GM18868 (cell line): Measurements from ENCODE around the gene NACA.
A peak's percentile ranks its signal among the peaks of the same experiment; 100 is the strongest.
"Not testable (repeated sequence)": the region's sequence is repeated elsewhere in the genome, so short reads cannot be mapped to it uniquely, and the experiment has no call there.

Experiments
- ATAC-seq: cut with Tn5 transposase; IDR thresholded peaks from one replicate; pipeline ENCODE4 v1.9.1; 2021; ENCODE audit warnings: mild to moderate bottlenecking, moderate library complexity; ENCODE audit not compliant: unreplicated experiment

NACA gene

DNA sequence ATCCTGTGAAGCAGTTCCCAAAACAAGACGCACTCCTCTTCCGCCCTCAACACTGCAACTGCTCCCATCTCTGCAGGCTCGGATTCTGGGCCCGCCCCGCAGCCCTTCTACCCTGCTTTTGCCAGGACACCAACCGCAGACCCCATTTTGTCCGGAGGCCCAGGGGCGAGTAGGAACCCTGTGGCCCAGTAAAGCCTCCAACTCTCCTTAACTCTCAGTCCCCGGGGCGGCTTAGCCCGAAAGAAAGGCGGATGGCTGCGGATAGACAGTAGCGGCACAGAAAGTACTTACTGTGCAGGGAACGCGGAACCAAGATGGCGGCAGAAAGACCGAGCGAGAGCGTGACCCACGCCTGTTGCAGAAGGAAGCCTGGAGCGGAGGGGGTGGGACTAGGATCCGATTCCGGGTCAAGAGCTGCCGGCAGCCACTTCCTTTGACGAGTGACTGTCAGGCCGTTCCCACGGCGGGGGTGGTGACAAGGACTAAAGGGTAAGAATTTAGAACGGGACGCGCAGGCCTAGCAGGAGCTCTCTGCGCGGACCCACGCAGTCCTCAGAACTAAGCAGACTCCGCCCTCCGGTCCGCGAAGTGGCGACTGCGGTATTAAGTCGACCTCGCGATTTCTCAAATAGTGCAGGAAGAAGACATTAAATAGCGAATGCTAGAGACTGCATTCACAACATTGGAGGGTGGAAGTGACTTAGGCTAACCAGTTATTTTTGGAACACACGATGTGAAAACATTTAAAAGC lies at the start of gene NACA:
Gene NACA (minus strand): TSS at position 328 of the 751 bp plus-strand sequence. CDS start 778 bp downstream, outside the sequence.
- ATAC-seq = peak; percentile 93

DNA sequence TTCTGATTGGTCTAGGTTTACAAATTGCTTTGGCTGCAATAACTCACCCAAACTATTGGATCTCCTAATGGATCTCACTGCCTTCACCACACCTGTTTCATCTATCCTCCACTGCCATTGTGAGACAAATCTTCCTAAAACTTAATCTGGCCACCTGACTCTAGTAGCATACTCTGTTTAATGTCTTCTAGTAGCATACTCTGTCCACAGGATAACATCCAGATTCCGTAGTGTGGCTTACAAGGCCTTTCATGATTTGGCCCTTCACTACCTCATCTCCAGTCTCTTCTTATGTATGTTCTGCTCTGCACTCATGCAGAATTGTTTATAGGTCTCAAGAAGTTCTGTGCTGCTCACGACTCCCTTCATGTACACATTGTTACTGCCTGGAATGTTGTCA lies 48.0 kb upstream of the NACA start:
- ATAC-seq = no peak

DNA sequence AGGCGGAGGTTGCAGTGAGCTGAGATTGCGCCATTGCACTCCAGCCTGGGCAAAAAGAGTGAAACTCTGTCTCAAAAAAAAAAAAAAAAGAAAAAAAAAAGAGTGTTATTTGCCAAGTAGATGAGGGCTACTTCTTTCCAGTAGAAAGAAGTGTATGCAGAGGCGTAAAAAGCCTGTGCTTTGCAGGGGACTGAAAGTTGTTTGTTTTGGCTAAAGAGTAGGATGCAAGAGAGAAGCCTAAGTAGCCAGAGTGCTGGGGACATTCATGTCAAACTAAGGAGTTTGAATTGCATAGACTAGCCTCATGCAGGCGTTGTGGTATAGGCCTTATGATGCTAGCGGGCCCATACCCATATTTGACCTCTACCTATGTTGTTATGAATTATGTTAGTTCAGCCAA lies 47.5 kb upstream of the NACA start:
- no peak for ATAC-seq

DNA sequence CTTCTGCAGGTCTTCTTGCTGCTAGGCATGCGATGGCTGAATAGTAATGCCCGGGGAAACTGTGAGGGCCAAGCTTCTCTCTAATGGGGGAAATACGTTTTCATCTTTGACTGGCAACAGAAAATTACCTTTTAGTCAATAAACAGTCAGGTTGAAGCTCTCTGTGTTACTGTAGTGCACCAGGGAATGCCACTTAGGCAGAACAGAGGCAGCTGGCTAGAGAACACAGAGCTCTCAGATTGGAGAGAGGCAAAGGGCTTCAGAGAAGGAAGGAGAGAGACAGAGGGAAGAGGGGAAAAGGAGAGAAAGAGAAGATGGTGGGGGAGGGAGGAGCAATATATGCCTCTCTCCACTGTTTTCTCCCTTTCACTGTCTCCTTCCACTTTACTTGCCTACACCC lies 44.8 kb upstream of the NACA start:
- ATAC-seq = no peak

DNA sequence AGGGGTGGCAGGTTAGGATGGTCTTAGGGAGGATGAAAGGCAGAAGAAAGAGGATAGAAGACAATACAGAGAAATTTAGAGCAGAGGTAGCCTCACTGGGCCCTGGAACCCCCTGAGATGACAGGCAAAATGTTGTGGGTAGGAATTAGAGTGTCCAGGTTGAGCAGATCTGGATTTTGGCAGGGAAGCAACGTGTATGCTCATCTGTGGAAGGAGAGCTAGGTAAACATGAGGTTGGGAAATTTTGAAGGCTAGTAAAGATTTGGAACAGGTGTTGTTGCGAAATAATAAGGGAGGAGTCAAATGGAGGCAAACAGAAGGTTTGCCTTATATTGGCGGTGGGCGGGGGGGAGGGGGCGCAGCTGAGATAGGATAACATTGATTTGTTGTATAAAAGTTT lies 43.3 kb upstream of the NACA start:
- no peak for ATAC-seq

DNA sequence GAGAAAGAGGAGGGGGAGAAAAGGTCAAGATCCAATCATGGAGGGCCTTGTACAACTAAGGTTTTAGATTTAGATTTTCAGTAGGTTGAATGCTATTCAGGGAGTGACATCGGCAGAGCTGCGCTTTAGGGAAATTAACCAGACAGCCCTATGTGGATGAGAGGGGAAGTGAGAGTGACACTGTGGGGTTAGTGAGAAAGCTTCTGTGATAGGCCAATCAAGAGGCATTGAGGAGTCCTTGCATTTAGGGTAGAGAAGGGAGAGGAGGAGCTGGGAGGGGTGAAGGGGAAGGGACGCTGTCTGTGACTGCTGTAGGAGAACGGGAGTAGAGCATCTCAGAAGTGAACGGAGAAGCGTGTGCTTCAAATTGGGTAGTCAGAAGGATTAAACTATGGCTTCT lies 41.4 kb upstream of the NACA start:
- ATAC-seq = peak; percentile 99

DNA sequence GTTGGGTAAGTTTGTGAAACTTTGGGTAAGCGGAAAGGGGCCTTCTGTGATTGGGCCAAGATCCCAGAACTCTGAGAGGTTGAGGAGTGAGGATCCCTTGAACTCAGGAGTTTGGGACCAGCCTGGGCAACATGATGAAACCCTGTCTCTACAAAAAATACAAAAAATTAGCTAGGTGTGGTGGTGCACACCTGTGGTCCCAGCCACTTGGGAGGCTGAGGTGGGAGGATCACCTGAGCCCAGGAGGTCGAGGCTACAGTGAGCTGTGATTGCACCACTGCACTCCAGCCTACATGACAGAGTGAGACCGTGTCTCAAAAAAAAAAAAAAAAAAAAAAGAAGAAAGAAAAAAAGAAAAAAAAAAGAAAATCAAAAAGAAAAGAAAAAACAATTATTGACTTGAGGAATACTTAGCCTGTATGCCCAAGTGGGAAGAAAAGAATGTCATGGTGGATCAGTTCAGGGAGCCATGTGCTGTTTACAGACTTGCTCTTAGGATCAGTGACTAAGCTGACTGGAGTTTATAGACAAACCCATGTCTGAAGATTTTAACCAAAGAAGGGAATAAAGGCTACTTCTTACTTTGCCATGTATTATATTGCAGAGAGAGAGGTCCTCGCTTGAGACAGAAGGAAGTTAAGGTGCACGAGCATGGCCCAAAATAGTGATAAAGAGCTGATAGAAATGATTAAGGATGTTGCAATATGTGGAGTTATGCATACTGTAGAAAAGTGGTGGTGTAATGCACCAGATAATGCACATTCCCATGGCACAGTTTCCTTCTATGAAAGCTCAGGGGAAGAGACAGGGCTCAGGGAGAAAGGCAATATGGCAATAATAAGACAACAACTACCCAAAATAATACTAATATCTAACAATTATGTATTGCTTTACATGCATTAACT lies 38.9 kb upstream of the NACA start:
- no peak for ATAC-seq

DNA sequence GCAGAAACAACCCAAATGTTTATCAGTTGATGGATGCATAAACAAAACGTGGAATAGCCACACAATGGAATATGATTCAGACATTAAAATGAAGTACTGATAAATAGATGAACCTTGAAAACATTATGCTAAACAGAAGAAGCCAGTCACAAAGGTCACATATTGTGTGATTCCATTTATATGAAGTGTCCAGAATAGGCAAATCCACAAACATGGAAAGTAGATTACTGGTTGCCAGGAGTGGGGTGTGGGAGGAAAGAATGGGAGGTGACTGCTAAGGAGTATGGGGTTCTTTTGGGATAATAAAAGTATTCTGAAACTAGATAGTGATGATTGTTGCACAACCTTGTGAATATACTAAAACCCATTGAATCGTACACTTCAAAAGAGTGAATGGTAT lies 36.7 kb upstream of the NACA start:
- ATAC-seq = no peak

DNA sequence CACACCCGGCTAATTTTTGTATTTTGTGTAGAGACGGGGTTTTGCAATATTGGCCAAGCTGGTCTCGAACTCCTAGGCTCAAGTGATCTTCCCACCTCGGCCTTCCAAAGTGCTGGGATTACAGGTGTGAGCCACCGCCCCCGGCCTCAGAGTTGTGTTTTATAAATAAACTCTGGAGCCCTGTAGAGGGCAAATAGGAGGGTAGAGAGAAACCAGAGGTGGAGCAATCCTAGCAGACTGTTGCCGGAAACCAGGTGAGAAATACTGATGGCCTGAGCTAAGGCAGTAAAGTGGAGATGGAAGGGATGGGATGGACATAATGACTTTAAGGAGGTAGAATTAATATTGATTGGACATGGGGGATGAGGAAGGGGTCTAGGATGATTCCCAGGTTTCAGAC lies 35.4 kb upstream of the NACA start:
- ATAC-seq = no peak

DNA sequence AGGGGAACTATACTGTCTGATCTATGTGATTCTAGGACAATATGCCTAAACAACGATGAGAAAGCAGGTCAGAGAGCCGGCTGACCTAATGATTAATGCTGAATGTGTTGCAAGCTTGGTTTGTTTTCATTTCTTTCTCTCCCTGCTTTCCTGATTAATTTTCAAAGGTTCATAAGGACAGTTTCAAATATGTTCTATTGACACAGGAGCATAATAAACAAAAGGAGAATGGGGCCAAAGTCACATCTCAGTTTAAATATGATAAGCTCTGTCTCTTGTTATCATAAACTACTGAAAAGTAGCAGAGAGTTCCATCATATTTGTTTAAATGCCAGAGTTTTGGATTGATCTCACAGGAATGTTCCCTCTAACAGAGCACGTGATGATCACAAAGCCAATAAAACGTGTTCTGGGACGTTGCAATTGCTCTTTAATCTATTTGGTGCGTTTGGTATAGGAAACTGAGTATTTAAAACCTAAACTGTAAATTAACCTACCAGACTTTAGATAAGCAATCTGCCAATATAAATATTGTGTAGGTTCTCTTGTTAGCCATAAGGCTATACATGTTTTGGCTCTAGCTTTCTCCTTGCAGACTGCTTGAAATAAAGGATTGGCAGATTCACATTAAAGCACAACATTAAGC lies 34.3 kb upstream of the NACA start:
- no peak for ATAC-seq

DNA sequence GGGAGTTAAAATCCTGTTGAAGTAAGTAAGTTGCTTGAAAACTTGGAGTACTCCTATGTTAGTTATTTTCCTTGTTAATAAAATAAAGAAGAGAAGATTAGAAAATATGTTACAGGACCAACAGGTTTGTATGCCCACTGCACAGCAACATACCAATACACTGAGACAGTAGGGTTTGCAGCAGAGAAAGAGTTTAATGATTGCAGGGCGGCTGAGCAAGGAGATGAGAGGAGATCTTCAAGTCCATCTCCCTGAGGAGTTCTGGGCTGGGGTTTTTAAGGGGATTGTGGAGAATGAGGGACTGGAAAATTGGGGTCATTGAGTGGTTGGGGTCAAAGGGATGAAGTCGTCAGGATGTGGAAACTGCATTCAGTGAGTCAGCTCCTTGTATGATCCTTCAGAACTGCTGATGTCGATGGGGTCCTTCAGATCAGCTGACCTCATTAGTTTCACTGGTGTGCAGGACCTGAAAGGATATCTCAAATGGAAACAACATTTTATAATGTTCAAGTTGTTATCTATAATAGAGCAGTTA lies 33.7 kb upstream of the NACA start:
- ATAC-seq = no peak

DNA sequence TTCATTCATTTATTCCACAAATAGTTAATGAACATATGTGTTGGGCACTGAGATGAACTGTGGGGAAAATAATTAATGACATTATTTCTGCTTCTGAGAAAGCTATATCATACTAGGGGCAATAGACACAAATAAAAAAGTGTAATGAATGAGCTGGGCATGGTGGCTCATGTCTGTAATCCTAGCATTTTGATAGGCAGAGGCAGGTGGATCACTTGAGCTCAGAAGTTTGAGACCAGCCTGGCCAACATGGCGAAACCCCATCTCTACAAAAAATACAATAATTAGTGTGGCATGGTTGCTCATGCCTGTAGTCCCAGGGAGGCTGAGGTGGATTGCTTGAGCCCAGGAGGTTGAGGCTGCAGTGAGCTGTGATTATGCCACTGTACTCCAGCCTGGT lies 32.9 kb upstream of the NACA start:
- ATAC-seq = not testable (repeated sequence)

DNA sequence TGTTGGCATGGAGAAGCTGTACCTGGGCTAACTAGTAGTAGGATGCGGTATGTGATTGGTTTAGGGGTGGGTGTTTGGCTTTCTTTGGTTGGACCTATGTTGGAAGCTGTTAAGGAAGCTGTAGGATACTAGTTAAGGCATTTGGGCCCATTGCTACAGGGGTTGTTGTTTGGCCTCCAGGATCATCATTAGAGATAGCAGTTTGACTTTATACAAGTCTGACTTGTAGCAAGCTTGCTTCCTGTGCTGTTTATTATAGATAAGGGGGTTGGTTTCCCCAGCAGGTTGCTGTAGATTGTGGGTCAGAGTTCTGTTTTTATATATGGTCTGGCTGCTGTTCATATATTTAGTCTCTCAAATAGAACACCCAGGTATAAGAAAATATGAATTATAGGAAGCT lies 28.5 kb upstream of the NACA start:
- no peak for ATAC-seq

DNA sequence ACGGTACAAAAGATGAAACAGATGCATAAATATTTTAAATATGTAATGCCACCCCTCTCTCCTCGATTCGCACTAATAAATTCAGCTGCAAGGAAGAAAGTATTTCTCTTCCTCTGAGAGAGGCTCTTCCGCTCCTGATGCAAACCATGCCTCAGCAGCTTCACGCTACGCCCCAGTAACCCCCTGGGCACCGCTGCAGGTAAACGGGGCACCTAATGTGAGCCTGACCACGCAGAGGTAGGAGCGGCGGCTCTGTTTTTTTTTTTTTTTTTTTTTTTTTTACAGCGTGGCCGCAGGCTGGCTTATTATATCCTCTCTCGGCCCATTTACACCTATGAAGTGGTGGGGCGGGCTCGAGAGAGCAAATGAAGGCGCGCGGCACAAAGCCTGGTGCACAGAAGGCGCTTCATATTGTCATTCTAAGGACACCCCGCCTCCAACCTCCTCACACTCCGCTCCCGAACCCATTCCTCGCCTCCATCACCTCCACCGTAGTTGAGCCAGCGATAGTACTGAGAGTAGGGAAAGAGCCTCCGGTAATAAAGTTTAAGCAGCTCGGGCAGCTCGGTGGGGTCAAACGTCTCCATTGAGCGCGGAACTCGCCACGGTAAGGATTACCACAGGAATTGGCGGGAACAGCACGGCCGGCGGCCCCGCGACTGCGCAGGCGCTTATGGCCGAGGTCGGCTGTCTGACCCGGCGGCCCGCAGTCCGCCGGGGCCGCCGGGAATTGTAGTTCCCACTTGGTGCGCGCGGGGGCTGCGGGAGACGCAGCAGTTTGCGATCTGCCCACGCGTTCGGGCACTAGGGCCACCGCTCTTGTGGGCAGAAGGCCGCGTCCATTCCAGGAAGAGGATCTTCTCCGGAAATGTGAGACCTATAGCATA lies 26.9 kb upstream of the NACA start, which contains the start of gene PRIM1:
Gene PRIM1 (minus strand): TSS at position 612 of the 887 bp plus-strand sequence. CDS start 25 bp downstream, at position 587.
- peak; percentile 73 for ATAC-seq

DNA sequence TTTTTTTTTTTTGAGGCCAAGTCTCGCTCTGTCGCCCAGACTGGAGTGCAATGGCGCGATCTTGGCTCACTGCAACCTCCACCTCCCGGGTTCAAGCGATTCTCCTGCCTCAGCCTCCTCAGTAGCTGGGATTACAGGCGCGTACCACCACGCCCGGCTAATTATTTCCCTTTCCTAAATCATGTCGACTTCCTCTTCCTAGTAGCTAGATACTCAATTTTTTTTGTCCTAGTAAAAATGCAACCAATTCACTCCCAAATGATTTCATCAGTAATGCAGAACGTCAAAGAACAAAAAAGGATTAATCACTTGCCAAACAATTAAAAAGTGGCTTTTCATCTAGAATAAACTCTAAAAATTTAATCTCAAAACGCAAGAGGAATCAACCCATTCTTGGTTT lies 25.5 kb upstream of the NACA start:
- ATAC-seq = not testable (repeated sequence)

DNA sequence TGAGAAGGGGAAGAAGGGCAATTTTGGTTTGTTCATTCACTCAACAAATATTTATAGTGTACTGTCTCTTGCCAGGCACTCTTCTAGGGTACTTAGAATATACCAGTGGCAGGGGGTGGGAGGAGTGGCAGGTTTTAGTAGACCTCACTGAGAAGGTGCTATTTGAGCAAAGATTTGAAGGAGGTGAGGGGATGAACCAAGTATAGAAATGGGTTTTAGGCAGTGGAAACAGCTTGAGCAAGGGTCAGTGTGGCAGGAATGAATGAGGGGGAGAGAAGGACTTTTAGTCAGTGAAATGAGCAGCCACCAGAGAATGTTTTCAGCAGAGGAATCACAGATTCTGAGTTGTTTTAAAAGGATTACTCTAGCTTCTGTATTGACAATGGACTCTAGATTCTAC lies 24.8 kb upstream of the NACA start:
- ATAC-seq = no peak

DNA sequence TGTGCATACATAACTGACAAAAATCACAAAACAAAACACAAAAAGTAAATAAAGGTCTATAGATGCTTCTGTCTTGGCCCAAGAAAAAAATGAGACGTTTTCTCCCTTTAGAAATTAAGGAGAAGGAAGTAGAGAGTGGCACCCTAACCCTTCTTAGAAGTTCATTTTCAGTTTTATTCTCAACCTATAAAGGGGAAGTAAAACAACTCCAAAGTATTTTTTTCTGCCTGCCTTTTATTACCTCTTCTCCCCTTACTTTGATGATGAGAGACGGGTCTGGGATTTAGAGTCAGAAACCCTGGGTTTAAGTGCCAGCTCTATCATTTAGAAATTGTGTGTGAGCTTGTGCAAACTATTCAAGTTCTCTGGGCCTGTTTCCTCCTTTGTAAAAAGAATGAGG lies 24.3 kb upstream of the NACA start:
- ATAC-seq = no peak

DNA sequence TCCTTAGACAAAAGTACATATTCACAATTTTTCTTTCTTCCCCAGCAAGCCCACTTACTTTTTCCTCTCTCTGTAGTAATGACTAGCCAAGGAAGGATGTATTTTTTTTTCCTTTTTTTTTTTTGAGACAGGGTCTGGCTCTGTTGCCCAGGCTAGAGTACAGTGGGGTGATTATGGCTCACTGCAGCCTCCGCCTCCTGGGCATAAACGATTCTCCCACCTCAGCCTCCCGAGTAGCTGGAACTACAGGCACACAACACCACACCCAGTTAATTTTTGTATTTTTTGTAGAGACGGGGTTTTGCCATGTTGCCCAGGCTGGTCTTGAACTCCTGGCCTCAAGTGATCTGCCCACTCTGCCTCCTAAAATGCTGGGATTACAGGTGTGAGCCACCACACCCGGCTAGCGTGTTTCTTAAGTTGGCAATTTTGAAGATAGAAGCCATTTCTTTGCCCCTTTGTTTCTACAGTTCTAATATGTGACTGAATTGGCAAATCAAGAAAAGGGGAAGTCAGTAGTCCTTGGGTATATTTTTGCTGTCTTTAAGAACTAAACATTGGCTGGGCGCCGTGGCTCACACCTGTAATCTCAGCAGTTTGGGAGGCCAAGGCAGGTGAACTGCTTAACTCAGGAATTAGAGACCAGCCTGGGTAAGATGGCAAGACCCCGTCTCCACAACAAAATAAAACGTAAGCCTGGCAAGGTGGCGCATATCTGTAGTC lies 3.2 kb upstream of the NACA start:
- ATAC-seq = no peak

DNA sequence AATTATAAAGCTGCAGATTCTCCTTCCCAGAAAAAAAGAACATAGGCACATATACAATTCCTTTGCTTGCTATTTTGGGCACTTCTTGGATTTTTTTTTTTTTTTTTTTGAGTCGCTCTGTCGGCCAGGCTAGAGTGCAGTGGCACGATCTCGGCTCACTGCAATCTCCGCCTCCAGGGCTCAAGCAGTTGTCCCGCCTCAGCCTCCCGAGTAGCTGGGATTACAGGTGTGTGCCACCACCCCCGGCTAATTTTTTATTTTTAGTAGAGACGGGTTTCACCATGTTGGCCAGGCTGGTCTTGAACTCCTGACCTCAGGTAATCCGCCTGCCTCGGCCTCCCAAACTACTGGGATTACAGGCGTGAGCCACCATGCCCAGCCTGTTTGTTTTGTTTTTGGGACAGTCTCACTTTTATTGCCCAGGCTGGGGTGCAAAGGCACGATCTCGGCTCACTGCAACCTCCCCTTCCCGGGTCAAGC lies 1.1 kb upstream of the NACA start:
- ATAC-seq = not testable (repeated sequence)
